HCT116 (cell line): Measurements from ENCODE around the gene SNX8.

Experiments
- EGR1 ChIP-seq: IDR thresholded peaks from 2 replicates; pipeline ENCODE4 v1.6.1; 2012; ENCODE audit warnings: low read depth
- EZH2 ChIP-seq: fragments of 200-600 bp; sonication (generic); IDR thresholded peaks from 2 replicates; pipeline ENCODE4 v1.6.1; 2017; ENCODE audit warnings: antibody characterized with exemption, mixed run types
- POLR2A ChIP-seq: IDR thresholded peaks from 2 replicates; pipeline ENCODE4 v1.7.0; 2011; ENCODE audit warnings: borderline replicate concordance; ENCODE audit not compliant: insufficient read depth, insufficient read length; ENCODE audit errors: extremely low read depth
- TF ChIP-seq, protein P1 (sequence below), 3 experiments: fragments of 200-600 bp in 1 of 3; sonication (generic) in 1 of 3; IDR thresholded peaks in 2 of 3; conservative IDR thresholded peaks in 1 of 3; 2 replicates each; pipeline ENCODE4 v1.5.1; 2012 to 2017; ENCODE audit warnings: low read depth in 2 of 3, low read length in 2 of 3, antibody characterized with exemption in 1 of 3, borderline replicate concordance in 1 of 3, control low read depth in 1 of 3, mild to moderate bottlenecking in 1 of 3, mixed read lengths in 1 of 3, mixed run types in 1 of 3, moderate library complexity in 1 of 3; ENCODE audit not compliant: insufficient read depth in 1 of 3

DNA sequence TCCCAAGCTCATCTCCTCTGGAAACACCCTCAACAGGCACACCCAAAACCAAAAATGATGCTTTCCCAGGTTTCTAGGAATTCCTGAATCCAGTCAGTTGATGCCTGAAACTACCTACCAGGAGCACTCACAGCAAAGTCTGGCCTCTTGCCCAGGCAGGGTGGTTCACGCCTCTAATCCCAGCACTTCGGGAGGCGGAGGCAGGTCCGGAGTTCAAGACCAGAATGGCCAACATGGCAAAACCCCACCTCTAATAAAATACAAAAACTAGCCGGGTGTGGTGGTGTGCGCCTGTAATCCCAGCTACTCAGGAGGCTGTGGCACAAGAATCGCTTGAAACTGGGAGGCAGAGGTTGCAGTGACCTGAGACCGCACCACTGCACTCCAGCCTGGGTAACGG is 83.4 kb downstream of the SNX8 start:
- TF ChIP-seq, protein P1, sequence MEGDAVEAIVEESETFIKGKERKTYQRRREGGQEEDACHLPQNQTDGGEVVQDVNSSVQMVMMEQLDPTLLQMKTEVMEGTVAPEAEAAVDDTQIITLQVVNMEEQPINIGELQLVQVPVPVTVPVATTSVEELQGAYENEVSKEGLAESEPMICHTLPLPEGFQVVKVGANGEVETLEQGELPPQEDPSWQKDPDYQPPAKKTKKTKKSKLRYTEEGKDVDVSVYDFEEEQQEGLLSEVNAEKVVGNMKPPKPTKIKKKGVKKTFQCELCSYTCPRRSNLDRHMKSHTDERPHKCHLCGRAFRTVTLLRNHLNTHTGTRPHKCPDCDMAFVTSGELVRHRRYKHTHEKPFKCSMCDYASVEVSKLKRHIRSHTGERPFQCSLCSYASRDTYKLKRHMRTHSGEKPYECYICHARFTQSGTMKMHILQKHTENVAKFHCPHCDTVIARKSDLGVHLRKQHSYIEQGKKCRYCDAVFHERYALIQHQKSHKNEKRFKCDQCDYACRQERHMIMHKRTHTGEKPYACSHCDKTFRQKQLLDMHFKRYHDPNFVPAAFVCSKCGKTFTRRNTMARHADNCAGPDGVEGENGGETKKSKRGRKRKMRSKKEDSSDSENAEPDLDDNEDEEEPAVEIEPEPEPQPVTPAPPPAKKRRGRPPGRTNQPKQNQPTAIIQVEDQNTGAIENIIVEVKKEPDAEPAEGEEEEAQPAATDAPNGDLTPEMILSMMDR (IDR thresholded peaks at IDR 0.05 in 2 of 3, conservative IDR thresholded peaks at IDR 0.05 in 1 of 3; ENCODE audit: borderline replicate concordance in 1 of 3, insufficient read depth in 1 of 3, low read depth in 2 of 3, low read length in 2 of 3) = no peak
- TF ChIP-seq POLR2A (no peak), EGR1 (no peak), EZH2 (no peak)
